Vagina (tissue), 2 donors: Measurements from ENCODE around the gene UBE4B.

Experiments used
- POLR2A ChIP-seq, 2 donors: fragments of 450-650 bp; IDR thresholded peaks; one replicate each; pipeline ENCODE4 v1.6.1; 2017; ENCODE audit warnings: antibody characterized with exemption in 2 of 2, mild to moderate bottlenecking in 2 of 2, moderate library complexity in 2 of 2
- POLR2AphosphoS5 ChIP-seq, 2 donors: sonication (generic); formaldehyde crosslinking; IDR thresholded peaks; one replicate each; pipeline ENCODE4 v1.9.0; 2017; ENCODE audit warnings: antibody characterized with exemption in 2 of 2, mild to moderate bottlenecking in 2 of 2, low read depth in 1 of 2; ENCODE audit not compliant: insufficient read depth in 1 of 2
- TF ChIP-seq, protein P1 (sequence below), 3 experiments: fragments of 450-650 bp in 2 of 3; fragments of 200-600 bp in 1 of 3; sonication (generic) in 1 of 3; IDR thresholded peaks; one replicate each; pipeline ENCODE4 v1.5.1; 2017 to 2019; ENCODE audit warnings: antibody characterized with exemption in 3 of 3, mild to moderate bottlenecking in 2 of 3, moderate library complexity in 2 of 3

GRCh38 chr1:10061276-10061675 is 28.5 kb downstream of the UBE4B start:
- TF ChIP-seq, protein P1, sequence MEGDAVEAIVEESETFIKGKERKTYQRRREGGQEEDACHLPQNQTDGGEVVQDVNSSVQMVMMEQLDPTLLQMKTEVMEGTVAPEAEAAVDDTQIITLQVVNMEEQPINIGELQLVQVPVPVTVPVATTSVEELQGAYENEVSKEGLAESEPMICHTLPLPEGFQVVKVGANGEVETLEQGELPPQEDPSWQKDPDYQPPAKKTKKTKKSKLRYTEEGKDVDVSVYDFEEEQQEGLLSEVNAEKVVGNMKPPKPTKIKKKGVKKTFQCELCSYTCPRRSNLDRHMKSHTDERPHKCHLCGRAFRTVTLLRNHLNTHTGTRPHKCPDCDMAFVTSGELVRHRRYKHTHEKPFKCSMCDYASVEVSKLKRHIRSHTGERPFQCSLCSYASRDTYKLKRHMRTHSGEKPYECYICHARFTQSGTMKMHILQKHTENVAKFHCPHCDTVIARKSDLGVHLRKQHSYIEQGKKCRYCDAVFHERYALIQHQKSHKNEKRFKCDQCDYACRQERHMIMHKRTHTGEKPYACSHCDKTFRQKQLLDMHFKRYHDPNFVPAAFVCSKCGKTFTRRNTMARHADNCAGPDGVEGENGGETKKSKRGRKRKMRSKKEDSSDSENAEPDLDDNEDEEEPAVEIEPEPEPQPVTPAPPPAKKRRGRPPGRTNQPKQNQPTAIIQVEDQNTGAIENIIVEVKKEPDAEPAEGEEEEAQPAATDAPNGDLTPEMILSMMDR (IDR thresholded peaks at IDR 0.05): no peak
- TF ChIP-seq POLR2A (IDR thresholded peaks at IDR 0.05) (no peak), POLR2AphosphoS5 (IDR thresholded peaks at IDR 0.05; ENCODE audit: insufficient read depth in 1 of 2, low read depth in 1 of 2) (no peak)
